HG03159 (cell line): ENCODE results near the gene CACNB1.
A peak's percentile ranks its signal among the peaks of the same experiment; 100 is the strongest.
"Not testable (repeated sequence)": the region's sequence is repeated elsewhere in the genome, so short reads cannot be mapped to it uniquely, and the experiment has no call there.

Experiments
- ATAC-seq: cut with Tn5 transposase; IDR thresholded peaks from one replicate; pipeline ENCODE4 v1.9.1; 2021; ENCODE audit warnings: mild to moderate bottlenecking, moderate library complexity; ENCODE audit not compliant: unreplicated experiment

The CACNB1 gene

GRCh38 chr17:39177256-39177655 lies 20.2 kb downstream of the CACNB1 start:
- no peak for ATAC-seq

GRCh38 chr17:39175695-39176093 lies 21.8 kb downstream of the CACNB1 start:
- no peak for ATAC-seq

GRCh38 chr17:39174920-39175694 lies 22.4 kb downstream of the CACNB1 start:
- ATAC-seq: no peak

GRCh38 chr17:39173526-39174274 lies 23.8 kb downstream of the CACNB1 start:
- ATAC-seq: no peak

GRCh38 chr17:39173080-39173479 lies 24.4 kb downstream of the CACNB1 start:
- ATAC-seq: no peak

GRCh38 chr17:39171933-39172332 lies 25.5 kb downstream of the CACNB1 start:
- ATAC-seq: no peak

GRCh38 chr17:39170558-39170957 lies 26.9 kb downstream of the CACNB1 start:
- ATAC-seq: no peak

- no peak for ATAC-seq
Measured at GRCh38 chr17:39170109-39170508, 27.4 kb downstream of the CACNB1 start.

- ATAC-seq: no peak
Measured at GRCh38 chr17:39169518-39169917, 28.0 kb downstream of the CACNB1 start.

- ATAC-seq: no peak
Measured at GRCh38 chr17:39169101-39169500, 28.4 kb downstream of the CACNB1 start.

GRCh38 chr17:39168503-39168902 lies 29.0 kb downstream of the CACNB1 start:
- ATAC-seq: not testable (repeated sequence)

GRCh38 chr17:39167476-39167875 lies 30.0 kb downstream of the CACNB1 start:
- no peak for ATAC-seq

GRCh38 chr17:39166437-39167335 lies 30.8 kb downstream of the CACNB1 start:
- no peak for ATAC-seq

- no peak for ATAC-seq
Measured at GRCh38 chr17:39165841-39166349, 31.6 kb downstream of the CACNB1 start, which contains the start of gene ARL5C. Gene ARL5C, minus strand, starts transcription at chr17:39166161. Its CDS starts 401 bp downstream, at chr17:39165760.

GRCh38 chr17:39165178-39165840 lies 32.2 kb downstream of the CACNB1 start:
- ATAC-seq: no peak

GRCh38 chr17:39164675-39165143 lies 32.8 kb downstream of the CACNB1 start:
- ATAC-seq: peak; percentile 80

- no peak for ATAC-seq
Measured at GRCh38 chr17:39161962-39162361, 35.5 kb downstream of the CACNB1 start.

- no peak for ATAC-seq
Measured at GRCh38 chr17:39158623-39159022, 38.8 kb downstream of the CACNB1 start.

- ATAC-seq: no peak
Measured at GRCh38 chr17:39156491-39156890, 41.0 kb downstream of the CACNB1 start.

- ATAC-seq: no peak
Measured at GRCh38 chr17:39155654-39156053, 41.8 kb downstream of the CACNB1 start.
